Lung (tissue), 12 donors: ENCODE data around the gene MMP11. TPM values are rescaled to one million over a fixed set of nuclear protein-coding genes. Genes with fewer than 3 reads are reported as not detected.
A peak's percentile ranks its signal among the peaks of the same experiment; 100 is the strongest.

Experiments
- ATAC-seq: fragments of 200-7000 bp; cut with Tn5 transposase; one replicate; pipeline ENCODE4 v1.9.1; 2020; ENCODE audit warnings: moderate number of reproducible peaks; ENCODE audit not compliant: insufficient read depth, low FRiP score
- DNase-seq, 3 donors: peaks; one replicate each; pipeline ENCODE4 v3.0.0-alpha.2; 2013 to 2017
- H3K27ac ChIP-seq, 2 donors: one replicate each; pipeline ENCODE4 v1.5.1; 2013; ENCODE audit warnings: mild to moderate bottlenecking in 2 of 2, moderate library complexity in 2 of 2, control low read depth in 1 of 2, inconsistent platforms in 1 of 2, low read depth in 1 of 2, low read length in 1 of 2
- H3K27me3 ChIP-seq, 3 donors: one replicate each; pipeline ENCODE4 v1.5.1; 2013; ENCODE audit warnings: low read length in 2 of 3; ENCODE audit not compliant: control insufficient read depth in 3 of 3, insufficient read depth in 3 of 3
- H3K36me3 ChIP-seq, 4 donors: one replicate each; pipeline ENCODE4 v1.5.1; 2013; ENCODE audit warnings: low read length in 4 of 4, mild to moderate bottlenecking in 1 of 4, moderate library complexity in 1 of 4; ENCODE audit not compliant: control insufficient read depth in 4 of 4, insufficient read depth in 4 of 4
- H3K4me1 ChIP-seq, 5 donors: one replicate each; pipeline ENCODE4 v1.5.1; 2013; ENCODE audit warnings: low read length in 5 of 5, mild to moderate bottlenecking in 2 of 5, moderate library complexity in 1 of 5; ENCODE audit not compliant: control insufficient read depth in 5 of 5, insufficient read depth in 5 of 5
- H3K4me3 ChIP-seq: one replicate; pipeline ENCODE4 v1.5.1; 2013; ENCODE audit warnings: mild to moderate bottlenecking, control low read depth, moderate library complexity
- H3K9ac ChIP-seq, 2 donors: one replicate each; pipeline ENCODE4 v1.5.1; 2013; ENCODE audit warnings: low read length in 2 of 2, control low read depth in 1 of 2; ENCODE audit not compliant: insufficient read depth in 1 of 2
- H3K9me3 ChIP-seq, 4 donors: one replicate each; pipeline ENCODE4 v1.5.1; 2013; ENCODE audit warnings: low read length in 3 of 4, mild to moderate bottlenecking in 1 of 4, moderate library complexity in 1 of 4; ENCODE audit not compliant: control insufficient read depth in 4 of 4, insufficient read depth in 3 of 4
- WGBS, 2 donors: extraction: QIAGEN DNeasy Blood & Tissue Kit; methylation state at CpG; one replicate each; pipeline ENCODE4 v1.1.7; 2013; 5-methylcytosine and 5-hydroxymethylcytosine counted together
- polyA plus RNA-seq, 2 donors: library from polyadenylated mRNA; stranded (reverse); fragments of 200-250 nt; gene quantifications; one replicate each; pipeline ENCODE4 v1.2.1, GENCODE V29; 2013
- total RNA-seq, 2 donors: library from RNA; depleted of rRNA in 1 of 2; stranded (reverse); fragments of >200 nt in 1 of 2; gene quantifications; one replicate each; pipeline ENCODE4 v1.2.1, GENCODE V29; 2014 to 2021
- TF ChIP-seq, protein P1 (sequence below): IDR thresholded peaks from 2 replicates; pipeline ENCODE4 v1.5.1; 2012; ENCODE audit warnings: mild to moderate bottlenecking; ENCODE audit errors: control extremely low read depth, extremely low read depth
- donor health status: control.
- donor health status: control.
- donor health status: Bipolar disorder and iron deficiency.
- donor health status: healthy.
- donor health status: DM: yes; HTN: yes; CAD: no.

The MMP11 gene
- total and polyA plus RNA-seq, 4 donors: 0.43 to 2.6 (median 1.4) TPM

DNA sequence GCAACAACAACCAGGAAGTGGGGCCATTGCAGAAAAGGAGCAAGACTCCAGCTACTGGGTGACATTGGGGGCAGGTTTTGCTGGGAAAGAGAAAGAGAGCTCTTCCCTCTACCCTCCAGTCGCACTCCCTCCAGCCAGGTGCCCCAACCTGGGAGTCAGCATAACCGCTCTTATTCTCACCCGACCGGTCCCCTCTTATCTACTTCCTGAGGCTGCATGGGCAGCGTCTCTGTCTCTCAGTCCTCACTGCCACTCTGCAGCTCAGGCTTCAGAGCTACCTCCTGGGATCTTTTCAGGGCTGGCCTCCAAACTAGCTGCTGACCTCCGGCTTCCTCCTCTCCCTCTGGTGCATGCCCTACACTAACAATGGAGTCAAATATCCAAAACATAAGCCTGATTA lies 26.9 kb upstream of the MMP11 start:
- H3K4me3 ChIP-seq: no peak overlapping the region
- no peaks in the 10 kb centered on the region for H3K27me3 ChIP-seq
- peaks cover 0 to 11% (median 4%) of the 10 kb centered on the region in 5 donors for H3K4me1 ChIP-seq
- H3K9me3 ChIP-seq: peaks cover 0 to 8% (median 0%) of the 10 kb centered on the region in 4 donors
- H3K36me3 ChIP-seq: peaks cover 6 to 33% (median 28%) of the 10 kb centered on the region in 4 donors
- no peak overlapping the region for H3K9ac ChIP-seq
- H3K27ac ChIP-seq: no peak overlapping the region
- peak; percentile 26 to 63 (median 58) for DNase-seq
- no peak for ATAC-seq
- TF ChIP-seq, protein P1, sequence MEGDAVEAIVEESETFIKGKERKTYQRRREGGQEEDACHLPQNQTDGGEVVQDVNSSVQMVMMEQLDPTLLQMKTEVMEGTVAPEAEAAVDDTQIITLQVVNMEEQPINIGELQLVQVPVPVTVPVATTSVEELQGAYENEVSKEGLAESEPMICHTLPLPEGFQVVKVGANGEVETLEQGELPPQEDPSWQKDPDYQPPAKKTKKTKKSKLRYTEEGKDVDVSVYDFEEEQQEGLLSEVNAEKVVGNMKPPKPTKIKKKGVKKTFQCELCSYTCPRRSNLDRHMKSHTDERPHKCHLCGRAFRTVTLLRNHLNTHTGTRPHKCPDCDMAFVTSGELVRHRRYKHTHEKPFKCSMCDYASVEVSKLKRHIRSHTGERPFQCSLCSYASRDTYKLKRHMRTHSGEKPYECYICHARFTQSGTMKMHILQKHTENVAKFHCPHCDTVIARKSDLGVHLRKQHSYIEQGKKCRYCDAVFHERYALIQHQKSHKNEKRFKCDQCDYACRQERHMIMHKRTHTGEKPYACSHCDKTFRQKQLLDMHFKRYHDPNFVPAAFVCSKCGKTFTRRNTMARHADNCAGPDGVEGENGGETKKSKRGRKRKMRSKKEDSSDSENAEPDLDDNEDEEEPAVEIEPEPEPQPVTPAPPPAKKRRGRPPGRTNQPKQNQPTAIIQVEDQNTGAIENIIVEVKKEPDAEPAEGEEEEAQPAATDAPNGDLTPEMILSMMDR: no peak
- 63 to 73% methylated on average over 6 of the region's 6 CpGs for WGBS, 2 donors

DNA sequence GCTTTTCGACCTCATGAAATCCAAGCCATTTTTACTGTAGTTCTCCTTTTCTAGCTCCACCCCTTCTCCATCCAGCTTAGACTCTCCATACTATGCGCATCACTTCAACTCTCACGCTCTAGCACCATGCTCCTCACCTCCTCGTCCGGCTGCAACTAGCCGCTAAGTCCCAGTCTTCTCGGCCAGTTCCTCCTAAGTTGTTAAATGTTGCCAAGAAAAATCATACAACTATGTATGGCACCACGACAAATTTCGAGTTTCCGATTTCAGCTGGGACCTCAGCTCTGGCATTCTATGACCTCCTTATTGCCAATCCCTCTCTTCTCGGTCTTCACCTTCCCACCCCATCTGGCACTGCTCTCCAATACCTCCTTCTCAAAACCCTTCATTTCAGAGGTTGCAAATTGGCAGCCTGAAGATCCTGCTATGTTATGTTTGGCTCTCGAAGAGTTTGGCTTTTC lies 22.8 kb upstream of the MMP11 start:
- H3K9me3 ChIP-seq: no peaks in the 10 kb centered on the region
- H3K9ac ChIP-seq: peak overlapping the region in 1 of 2 donors; percentile 78
- H3K4me1 ChIP-seq: peaks cover 0 to 16% (median 4%) of the 10 kb centered on the region in 5 donors
- H3K27me3 ChIP-seq: no peaks in the 10 kb centered on the region
- no peak overlapping the region for H3K4me3 ChIP-seq
- 56 to 62% methylated on average over 12 of the region's 12 CpGs for WGBS, 2 donors
- H3K27ac ChIP-seq: no peak overlapping the region
- TF ChIP-seq, protein P1: no peak
- H3K36me3 ChIP-seq: peaks cover 0 to 7% (median 2%) of the 10 kb centered on the region in 4 donors
- DNase-seq: peak in 2 of 3 donors; percentile 16 to 43
- no peak for ATAC-seq

DNA sequence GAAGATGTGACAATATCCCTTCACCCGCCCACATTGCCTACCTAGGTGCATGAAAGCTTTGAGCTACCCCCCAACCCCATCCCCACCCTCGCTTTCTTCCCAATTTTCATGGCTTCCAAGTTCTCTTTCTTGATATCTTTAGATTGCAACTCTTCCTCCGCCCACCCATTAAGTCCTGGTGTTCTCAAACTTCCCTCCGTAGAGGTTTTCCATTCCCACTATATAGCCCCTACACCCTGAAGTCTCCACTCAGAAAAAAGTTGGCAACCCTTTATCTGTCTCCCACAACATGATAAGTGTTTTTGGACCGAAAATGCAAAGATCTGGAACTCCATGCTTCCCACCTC lies 22.3 kb upstream of the MMP11 start:
- WGBS, 2 donors: 28 to 33% methylated on average over 5 of the region's 5 CpGs
- H3K27me3 ChIP-seq: no peaks in the 10 kb centered on the region
- ATAC-seq: no peak

More for the DNA sequence above, 22.3 kb upstream of the MMP11 start:
- Histone ChIP-seq H3K9ac (peak overlapping the region; percentile 68 to 78), H3K9me3 (no peaks in the 10 kb centered on the region), H3K4me3 (peak overlapping the region; percentile 84), H3K4me1 (peaks cover 0 to 16% (median 4%) of the 10 kb centered on the region in 5 donors), H3K27ac (peak overlapping the region; percentile 33 to 94), H3K36me3 (peaks cover 0 to 2% (median 0%) of the 10 kb centered on the region in 4 donors)
- DNase-seq: peak in 1 of 3 donors; percentile 13
- TF ChIP-seq, protein P1: no peak
